Measurements from ENCODE around the gene BEND4. TPM values are rescaled to one million over a fixed set of nuclear protein-coding genes. Genes with fewer than 3 reads are reported as not detected.

Gene BEND4
- total RNA-seq, 2 donors from 2014 or later, result 0.32 TPM

DNA sequence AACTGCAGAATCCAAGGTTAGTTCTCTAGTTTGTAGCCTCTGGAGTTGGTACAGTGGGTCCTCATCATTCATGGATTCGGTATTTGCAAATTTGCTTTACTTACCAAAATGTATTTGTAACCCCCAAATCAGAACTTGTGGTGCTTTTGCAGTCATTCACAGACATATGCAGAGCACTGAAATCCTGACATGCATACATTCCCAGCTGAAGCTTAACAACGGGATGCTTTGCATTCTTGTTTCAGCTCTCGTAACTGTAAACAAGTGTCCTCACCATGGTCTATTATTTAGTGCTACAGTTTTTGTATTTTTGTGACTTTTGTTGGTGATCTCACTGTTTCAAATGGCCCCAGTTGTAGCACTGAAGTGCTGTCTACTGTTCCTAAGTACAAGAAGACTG lies 16.1 kb downstream of the BEND4 start:
- Mint-ChIP-seq H3K27ac (no peak overlapping the region), H3K9me3 (no peaks in the 10 kb centered on the region), H3K4me3 (no peak overlapping the region), H3K27me3 (peaks cover 11% of the 10 kb centered on the region), H3K36me3 (ENCODE audit: low read depth) (no peaks in the 10 kb centered on the region), H3K4me1 (no peaks in the 10 kb centered on the region)
- no peak for ATAC-seq (replicated peaks)

DNA sequence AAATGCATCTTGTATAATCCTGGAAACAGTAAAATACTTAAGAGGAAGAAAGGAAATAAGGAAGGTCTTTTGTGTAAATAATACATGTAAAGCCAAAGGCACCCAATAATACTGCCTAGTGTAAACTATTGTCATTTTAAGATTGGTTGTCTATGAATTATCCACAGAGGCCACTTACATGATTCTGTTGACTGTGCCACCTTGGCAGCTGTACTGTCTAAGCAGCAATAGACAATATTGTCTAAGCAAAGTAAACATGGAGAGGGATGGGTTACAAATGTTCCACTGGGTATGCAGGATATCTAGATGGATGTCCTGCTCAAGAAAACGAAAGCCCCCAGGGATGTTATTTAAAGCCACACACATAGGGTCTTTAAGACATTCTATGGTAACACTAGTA lies 19.4 kb downstream of the BEND4 start:
- no peaks in the 10 kb centered on the region for H3K4me1 Mint-ChIP-seq
- peaks cover 11% of the 10 kb centered on the region for H3K27me3 Mint-ChIP-seq
- no peaks in the 10 kb centered on the region for H3K9me3 Mint-ChIP-seq
- H3K36me3 Mint-ChIP-seq (ENCODE audit: low read depth), result no peaks in the 10 kb centered on the region
- ATAC-seq (replicated peaks), result no peak
- no peak overlapping the region for H3K27ac Mint-ChIP-seq
- no peak overlapping the region for H3K4me3 Mint-ChIP-seq

DNA sequence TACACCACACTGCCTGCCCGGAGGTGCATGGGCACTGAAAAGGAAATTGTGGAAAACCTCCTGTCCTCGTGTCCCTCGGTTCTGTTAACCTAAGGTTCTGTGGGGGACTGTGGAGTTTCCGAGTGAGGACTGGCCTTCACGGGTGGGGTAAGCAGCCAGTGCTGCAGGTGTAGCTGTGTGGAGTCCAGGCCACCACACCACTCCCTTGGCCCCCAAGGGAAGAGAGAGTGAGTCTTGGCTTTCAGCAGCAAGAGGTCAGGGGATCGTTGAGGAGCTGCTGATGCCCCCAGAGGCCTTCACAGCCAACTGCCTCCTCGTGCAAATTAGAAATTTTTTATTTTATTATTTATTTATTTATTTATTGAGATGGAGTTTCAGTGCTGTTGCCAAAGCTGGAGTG lies 20.4 kb downstream of the BEND4 start:
- Mint-ChIP-seq H3K4me3 (no peak overlapping the region), H3K27me3 (peaks cover 9% of the 10 kb centered on the region), H3K36me3 (ENCODE audit: low read depth) (no peaks in the 10 kb centered on the region), H3K9me3 (no peaks in the 10 kb centered on the region), H3K4me1 (no peaks in the 10 kb centered on the region), H3K27ac (no peak overlapping the region)
- no peak for ATAC-seq (replicated peaks)

DNA sequence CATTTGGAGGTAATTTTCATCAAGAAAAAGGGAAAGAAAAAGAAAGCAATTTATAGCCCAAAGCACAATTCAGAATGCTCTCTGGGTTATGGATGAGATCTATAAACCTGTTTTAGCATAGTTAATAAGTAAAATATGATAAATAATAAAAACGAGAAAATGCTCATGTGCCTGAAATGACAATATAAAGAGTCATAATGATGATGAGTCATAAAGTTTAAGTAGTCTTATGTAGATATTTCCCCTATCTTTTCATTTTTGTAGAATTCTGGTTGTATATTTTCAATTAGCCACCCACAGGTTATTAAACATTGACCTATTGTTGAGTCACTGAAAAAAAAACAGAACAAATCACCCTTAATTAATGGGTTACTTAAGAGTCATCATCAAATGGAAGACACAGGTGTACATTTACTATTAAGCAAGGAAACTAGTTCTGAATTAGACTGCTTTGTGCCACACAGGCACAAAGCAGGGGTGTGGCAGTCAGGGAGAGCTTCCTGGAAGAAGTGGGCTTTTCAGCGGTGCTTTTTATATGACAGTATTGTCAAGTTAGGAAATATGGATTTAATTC lies 29.3 kb downstream of the BEND4 start:
- H3K4me3 Mint-ChIP-seq, result no peak overlapping the region
- no peak for ATAC-seq (replicated peaks)
- no peaks in the 10 kb centered on the region for H3K9me3 Mint-ChIP-seq
- no peaks in the 10 kb centered on the region for H3K36me3 Mint-ChIP-seq (ENCODE audit: low read depth)
- no peaks in the 10 kb centered on the region for H3K4me1 Mint-ChIP-seq
- peaks cover 33% of the 10 kb centered on the region for H3K27me3 Mint-ChIP-seq
- H3K27ac Mint-ChIP-seq, result no peak overlapping the region

DNA sequence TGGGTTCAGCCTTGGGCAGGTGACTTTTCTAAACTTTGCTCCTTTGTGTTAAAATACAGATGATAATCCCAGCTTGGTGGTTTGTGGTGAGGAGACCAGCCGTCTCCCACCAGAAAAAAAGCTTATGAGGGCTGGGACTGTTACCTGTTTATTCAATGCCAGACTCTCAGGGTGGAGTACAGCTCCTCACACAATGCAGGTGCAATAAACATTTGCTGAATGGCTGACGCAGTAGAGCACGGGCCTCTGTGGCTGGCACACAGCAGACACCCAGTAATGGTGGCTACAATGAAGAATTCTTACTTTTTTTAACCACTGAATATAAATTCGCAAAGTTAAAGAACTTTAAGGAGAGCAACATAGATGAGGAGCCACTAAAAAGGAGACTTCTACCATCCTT lies 30.2 kb downstream of the BEND4 start:
- peaks cover 28% of the 10 kb centered on the region for H3K27me3 Mint-ChIP-seq
- no peaks in the 10 kb centered on the region for H3K9me3 Mint-ChIP-seq
- no peaks in the 10 kb centered on the region for H3K4me1 Mint-ChIP-seq
- ATAC-seq (replicated peaks), result no peak
- H3K36me3 Mint-ChIP-seq (ENCODE audit: low read depth), result no peaks in the 10 kb centered on the region
- H3K27ac Mint-ChIP-seq, result no peak overlapping the region
- no peak overlapping the region for H3K4me3 Mint-ChIP-seq

DNA sequence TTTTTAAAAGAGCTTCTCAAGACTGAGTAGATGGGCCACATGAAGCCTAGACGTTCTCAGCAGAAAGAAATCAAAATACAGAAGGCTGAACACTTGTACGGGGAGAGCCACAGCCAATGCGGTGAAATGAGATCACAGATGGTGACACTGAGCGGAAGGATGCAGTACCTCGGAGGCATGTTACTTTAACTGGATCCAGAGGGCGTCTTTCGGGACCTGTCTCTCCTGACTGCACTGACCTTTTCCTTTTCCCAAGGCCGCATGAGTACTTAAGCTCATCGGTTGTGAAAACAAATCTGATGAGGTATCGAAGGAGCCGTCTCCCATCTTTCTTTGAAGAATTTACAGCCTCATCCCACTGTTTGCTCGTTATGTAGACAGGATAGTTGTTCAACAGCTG lies 32.6 kb downstream of the BEND4 start:
- H3K4me1 Mint-ChIP-seq, result no peaks in the 10 kb centered on the region
- H3K4me3 Mint-ChIP-seq, result no peak overlapping the region
- H3K9me3 Mint-ChIP-seq, result no peaks in the 10 kb centered on the region
- no peaks in the 10 kb centered on the region for H3K36me3 Mint-ChIP-seq (ENCODE audit: low read depth)
- no peak for ATAC-seq (replicated peaks)
- H3K27ac Mint-ChIP-seq, result no peak overlapping the region
- peaks cover 33% of the 10 kb centered on the region for H3K27me3 Mint-ChIP-seq

DNA sequence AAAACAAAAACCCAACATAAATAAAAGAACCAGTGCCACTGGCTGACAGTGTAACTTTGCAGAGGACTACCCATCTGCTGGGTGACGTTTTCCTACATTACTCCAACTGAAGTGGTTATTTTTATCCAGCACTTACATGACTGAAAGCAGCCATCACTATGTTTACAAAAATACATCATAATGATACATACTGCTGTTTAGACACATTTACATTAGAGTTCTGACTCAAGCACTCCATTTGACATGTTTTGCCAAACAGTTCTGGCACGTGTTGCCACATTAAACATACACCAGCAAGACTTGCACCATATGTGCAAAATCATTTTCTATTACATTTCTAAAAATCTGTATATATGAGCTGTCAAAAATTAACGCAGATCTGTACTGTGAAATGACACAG lies 39.6 kb downstream of the BEND4 start:
- peaks cover 22% of the 10 kb centered on the region for H3K27me3 Mint-ChIP-seq
- no peak overlapping the region for H3K4me3 Mint-ChIP-seq
- peaks cover 4% of the 10 kb centered on the region for H3K9me3 Mint-ChIP-seq
- H3K27ac Mint-ChIP-seq, result no peak overlapping the region
- H3K4me1 Mint-ChIP-seq, result no peaks in the 10 kb centered on the region
- no peak for ATAC-seq (replicated peaks)
- H3K36me3 Mint-ChIP-seq (ENCODE audit: low read depth), result no peaks in the 10 kb centered on the region

DNA sequence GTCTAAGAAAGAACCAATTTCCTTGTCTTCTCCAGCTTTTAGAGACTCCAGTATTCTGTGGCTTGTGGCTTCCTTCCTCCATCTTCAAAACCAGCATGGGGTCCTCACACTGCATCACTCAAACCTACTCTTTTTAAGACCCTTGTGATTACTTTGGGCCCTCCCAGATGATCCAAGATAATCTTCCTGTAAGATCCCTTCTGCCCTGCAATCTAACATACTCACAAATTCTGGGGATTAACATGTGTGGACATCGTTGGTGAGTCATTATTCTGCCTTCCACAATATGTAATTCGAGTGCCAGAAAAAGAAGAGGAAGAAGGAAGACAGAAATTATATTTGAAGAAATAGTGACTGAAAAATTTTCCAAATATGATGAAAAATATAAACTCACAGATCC lies 47.9 kb downstream of the BEND4 start:
- H3K4me1 Mint-ChIP-seq, result no peaks in the 10 kb centered on the region
- H3K4me3 Mint-ChIP-seq, result no peak overlapping the region
- H3K27me3 Mint-ChIP-seq, result peaks cover 7% of the 10 kb centered on the region
- peaks cover 9% of the 10 kb centered on the region for H3K9me3 Mint-ChIP-seq
- no peak overlapping the region for H3K27ac Mint-ChIP-seq
- no peak for ATAC-seq (replicated peaks)
- H3K36me3 Mint-ChIP-seq (ENCODE audit: low read depth), result no peaks in the 10 kb centered on the region

DNA sequence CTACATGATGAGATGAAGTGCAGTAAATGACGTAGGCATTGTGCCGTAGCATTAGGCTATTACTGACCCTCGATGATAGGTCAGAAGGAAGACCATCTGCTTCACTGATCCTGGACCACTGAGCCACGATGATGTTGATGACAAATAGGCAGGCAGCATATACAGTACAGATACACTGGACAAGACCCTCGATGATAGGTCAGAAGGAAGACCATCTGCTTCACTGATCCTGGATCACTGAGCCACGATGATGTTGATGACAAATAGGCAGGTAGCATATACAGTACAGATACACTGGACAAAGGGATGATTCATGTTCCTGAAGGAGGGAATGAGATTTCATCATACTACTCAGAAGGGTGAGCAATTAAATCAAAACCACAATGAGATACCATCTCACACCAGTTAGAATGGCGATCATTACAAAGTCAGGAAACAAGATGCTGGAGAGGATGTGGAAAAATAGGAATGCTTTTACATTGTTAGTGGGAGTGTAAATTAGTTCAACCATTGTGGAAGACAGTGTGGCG lies 50.9 kb downstream of the BEND4 start:
- ATAC-seq (replicated peaks), result no peak
- no peaks in the 10 kb centered on the region for H3K4me1 Mint-ChIP-seq

DNA sequence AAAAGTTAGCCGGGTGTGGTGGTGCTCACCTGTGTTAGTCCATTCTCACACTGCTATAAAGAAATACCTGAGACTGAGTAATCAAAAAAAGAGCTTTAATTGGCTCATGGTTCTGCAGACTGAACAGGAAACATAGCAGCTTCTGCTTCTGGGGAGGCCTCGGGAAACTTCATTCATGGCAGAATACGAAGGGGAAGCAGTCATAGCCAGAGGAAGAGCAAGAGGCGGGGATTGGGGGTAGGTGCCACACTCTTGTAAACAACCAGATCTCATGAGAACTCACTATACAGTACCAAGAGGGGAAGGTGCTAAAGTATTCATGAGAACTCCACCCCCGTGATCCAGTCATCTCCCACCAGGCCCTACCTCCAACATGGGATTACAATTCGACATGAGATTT lies 64.1 kb downstream of the BEND4 start:
- H3K9me3 Mint-ChIP-seq, result no peaks in the 10 kb centered on the region

More for the DNA sequence above, 50.9 kb downstream of the BEND4 start:
- H3K4me3 Mint-ChIP-seq, result no peak overlapping the region
- H3K9me3 Mint-ChIP-seq, result peaks cover 5% of the 10 kb centered on the region
- no peaks in the 10 kb centered on the region for H3K36me3 Mint-ChIP-seq (ENCODE audit: low read depth)
- no peak overlapping the region for H3K27ac Mint-ChIP-seq
- H3K27me3 Mint-ChIP-seq, result peaks cover 3% of the 10 kb centered on the region

DNA sequence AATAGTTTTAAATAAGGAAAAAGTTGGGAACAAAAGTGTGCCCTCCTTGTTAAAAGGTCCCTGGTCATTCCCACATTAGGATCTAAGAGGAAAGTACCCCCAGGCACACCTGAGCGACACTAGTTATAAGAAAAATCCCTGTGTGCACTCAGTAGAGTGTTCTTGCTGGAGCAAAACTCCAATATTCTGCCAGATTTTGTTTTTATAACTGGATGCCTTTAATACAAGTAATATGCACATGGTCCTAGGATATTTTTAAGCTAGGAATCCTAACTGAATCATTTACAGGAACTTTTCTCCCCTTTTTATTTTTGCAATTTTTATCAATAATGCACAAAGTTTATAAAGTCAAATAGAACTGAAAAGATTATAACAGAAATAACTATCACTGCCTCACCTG lies 68.6 kb downstream of the BEND4 start:
- Mint-ChIP-seq H3K4me3 (no peak overlapping the region), H3K27ac (no peak overlapping the region), H3K4me1 (no peaks in the 10 kb centered on the region), H3K27me3 (no peaks in the 10 kb centered on the region), H3K36me3 (ENCODE audit: low read depth) (peaks cover 78% of the 10 kb centered on the region), H3K9me3 (no peaks in the 10 kb centered on the region)
- ATAC-seq (replicated peaks), result no peak

More for the DNA sequence above, 64.1 kb downstream of the BEND4 start:
- no peak for ATAC-seq (replicated peaks)
- H3K4me1 Mint-ChIP-seq, result no peaks in the 10 kb centered on the region
- H3K4me3 Mint-ChIP-seq, result no peak overlapping the region
- H3K27me3 Mint-ChIP-seq, result no peaks in the 10 kb centered on the region
- peaks cover 62% of the 10 kb centered on the region for H3K36me3 Mint-ChIP-seq (ENCODE audit: low read depth)
- no peak overlapping the region for H3K27ac Mint-ChIP-seq

DNA sequence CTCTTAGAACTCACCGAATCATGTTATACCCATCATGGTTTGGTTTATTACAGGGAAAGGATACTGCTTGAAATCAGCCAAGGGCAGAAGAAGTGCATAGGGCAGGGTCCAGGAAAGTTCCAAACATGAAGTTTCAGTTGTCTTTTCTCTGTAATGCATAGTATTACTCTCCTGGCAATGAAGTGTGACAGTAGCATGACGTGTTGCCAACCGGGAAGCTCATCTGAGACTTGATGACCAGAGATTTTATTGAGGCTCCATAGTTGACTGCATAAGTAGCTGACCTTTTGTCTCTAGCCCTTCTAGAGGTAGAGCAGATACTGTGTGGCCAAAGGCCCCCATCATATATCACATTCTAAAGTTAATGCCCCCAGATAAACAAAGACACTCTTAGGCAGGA lies 72.1 kb downstream of the BEND4 start:
- Mint-ChIP-seq H3K4me1 (no peaks in the 10 kb centered on the region), H3K4me3 (no peak overlapping the region), H3K9me3 (no peaks in the 10 kb centered on the region), H3K27ac (no peak overlapping the region), H3K36me3 (ENCODE audit: low read depth) (peaks cover 78% of the 10 kb centered on the region), H3K27me3 (no peaks in the 10 kb centered on the region)
- ATAC-seq (replicated peaks), result no peak

DNA sequence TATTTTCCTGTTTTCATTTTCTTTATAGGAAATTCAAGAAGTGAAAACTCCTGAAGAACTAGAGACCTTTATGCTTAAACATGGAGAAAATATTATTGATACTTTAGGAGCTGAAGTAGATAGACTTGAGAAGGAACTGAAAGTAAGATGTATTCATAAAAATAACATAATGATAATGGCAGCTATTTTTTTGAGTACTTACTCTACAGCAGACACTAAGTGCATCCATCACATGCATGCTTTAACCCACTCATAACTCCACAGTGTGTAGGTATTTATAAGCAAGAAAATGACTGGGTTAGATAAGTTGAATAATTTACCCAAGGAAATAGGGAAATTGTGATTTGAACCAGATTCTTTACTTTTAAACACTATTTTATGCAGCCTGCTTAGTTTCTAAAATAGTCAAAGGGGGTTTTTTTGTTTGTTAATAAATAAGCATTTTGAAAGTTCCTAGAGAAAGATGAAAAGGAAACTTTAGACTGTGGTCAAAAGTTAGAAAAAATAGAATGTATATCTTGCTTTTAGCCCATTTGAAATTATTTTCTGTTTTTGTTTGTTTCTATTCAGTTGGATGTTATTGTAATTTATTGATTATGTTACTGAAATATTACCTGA lies 74.2 kb downstream of the BEND4 start:
- peaks cover 73% of the 10 kb centered on the region for H3K36me3 Mint-ChIP-seq (ENCODE audit: low read depth)
- H3K4me1 Mint-ChIP-seq, result no peaks in the 10 kb centered on the region
- no peaks in the 10 kb centered on the region for H3K9me3 Mint-ChIP-seq
- ATAC-seq (replicated peaks), result no peak
- H3K27ac Mint-ChIP-seq, result no peak overlapping the region
- no peaks in the 10 kb centered on the region for H3K27me3 Mint-ChIP-seq
- no peak overlapping the region for H3K4me3 Mint-ChIP-seq

DNA sequence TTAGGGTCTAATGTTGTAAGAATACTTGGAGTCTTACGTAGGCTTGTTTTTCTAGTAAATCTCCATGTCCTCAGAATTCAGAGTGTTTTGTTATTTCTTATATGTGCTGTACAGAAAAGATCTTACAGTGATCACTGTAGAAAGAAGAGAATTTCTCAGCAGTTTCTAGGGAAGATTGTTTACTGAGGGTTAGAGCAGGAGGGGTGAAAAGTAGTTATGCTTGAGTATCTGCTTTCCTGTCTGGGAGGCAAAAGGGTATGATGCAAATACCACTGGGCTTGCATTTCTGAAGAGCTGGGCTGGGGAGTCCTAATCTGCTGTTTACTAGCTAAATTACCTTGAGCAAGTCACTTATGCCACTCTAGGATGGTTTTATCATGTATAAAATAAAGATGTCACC lies 78.2 kb downstream of the BEND4 start:
- Mint-ChIP-seq H3K4me1 (no peaks in the 10 kb centered on the region), H3K27me3 (no peaks in the 10 kb centered on the region), H3K4me3 (no peak overlapping the region), H3K27ac (no peak overlapping the region), H3K9me3 (no peaks in the 10 kb centered on the region), H3K36me3 (ENCODE audit: low read depth) (peaks cover 79% of the 10 kb centered on the region)
- ATAC-seq (replicated peaks), result no peak

DNA sequence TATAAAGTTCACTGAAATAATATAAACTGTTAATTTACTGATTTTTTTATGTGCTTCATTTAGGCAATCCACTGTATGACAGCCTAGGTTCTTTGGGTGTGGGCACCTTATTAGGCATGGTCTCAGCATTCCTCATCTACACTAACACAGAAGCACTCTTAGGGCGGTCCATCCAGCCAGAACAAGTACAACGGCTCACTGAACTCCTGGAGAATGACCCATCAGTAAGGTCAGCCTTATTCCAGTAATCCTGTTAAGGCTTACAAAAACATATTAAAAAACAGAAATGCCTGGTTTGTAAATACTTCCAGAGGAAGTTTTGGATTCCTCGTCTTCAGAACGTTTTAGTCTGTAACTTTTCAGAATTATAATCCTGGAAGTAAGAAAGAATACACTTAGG lies 82.0 kb downstream of the BEND4 start:
- no peak for ATAC-seq (replicated peaks)
- Mint-ChIP-seq H3K9me3 (no peaks in the 10 kb centered on the region), H3K4me1 (no peaks in the 10 kb centered on the region)

More for the DNA sequence above, 82.0 kb downstream of the BEND4 start:
- no peaks in the 10 kb centered on the region for H3K27me3 Mint-ChIP-seq
- peaks cover 74% of the 10 kb centered on the region for H3K36me3 Mint-ChIP-seq (ENCODE audit: low read depth)
- no peak overlapping the region for H3K27ac Mint-ChIP-seq
- no peak overlapping the region for H3K4me3 Mint-ChIP-seq

All from activated T-helper 17 cell treated with anti-CD3 and anti-CD28 coated beads, Interleukin-2, amount 50 U/mL, for 72 hours (primary cell).